GM12873 (cell line): ENCODE measurements around the gene MS4A13.

Experiments
- CTCF ChIP-seq: IDR thresholded peaks from 2 replicates; pipeline ENCODE4 v1.5.1; 2012; ENCODE audit warnings: low read depth, mild to moderate bottlenecking, moderate library complexity, low read length, control low read depth; ENCODE audit not compliant: insufficient read depth; ENCODE audit errors: missing control alignments

MS4A13 gene

DNA sequence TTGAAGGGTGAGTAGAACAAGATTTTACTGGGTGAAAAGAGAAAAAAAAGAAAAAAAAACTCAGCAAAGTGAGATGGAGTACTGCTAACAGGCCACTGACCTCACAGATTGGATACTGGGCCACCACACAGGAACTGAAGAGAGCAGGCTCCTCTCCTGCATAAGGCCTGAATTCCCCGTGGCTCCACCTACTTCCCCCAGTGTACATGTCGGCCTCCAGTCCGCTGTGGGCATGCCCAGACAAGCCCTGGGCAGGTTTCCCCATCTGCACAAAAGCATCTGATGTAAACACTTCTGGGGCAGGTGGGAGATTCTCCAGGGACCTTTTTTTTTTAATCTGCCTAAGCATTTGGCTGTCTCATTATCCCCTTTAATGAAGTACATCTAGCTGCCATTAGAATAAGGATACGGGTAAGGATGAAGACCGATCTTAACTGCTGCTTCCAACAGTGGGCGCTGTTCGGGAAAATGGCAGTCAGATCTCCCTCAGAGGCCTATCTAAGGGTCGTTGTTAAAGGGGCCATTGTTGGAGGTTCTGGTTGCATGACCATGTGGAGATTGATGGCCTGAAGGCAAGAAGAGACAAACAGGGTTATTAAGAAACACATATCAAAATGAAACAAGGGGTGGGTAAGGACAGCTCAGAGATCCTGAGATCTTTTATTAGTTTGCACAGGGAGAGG lies 48.5 kb downstream of the MS4A13 start:
- TF ChIP-seq CTCF = peak; percentile 24

DNA sequence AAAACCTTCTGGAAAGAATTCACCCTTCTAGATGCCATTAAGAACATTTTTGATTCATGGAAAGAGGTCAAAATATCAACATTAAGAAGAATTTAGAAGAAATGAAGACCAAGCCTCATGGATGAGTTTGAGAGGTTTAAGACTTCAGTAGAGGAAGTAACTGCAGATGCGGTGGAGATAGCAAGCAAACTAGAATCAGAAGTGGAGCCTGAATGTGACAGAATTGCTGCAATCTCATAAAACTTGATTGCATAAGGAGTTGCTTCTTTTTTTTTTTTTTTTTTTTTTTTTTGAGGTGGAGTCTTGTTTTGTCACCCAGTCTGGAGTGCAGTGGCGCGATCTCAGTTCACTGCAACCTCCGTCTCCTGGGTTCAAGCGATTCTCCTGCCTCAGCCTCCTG lies 51.6 kb downstream of the MS4A13 start:
- no peak for TF ChIP-seq CTCF

DNA sequence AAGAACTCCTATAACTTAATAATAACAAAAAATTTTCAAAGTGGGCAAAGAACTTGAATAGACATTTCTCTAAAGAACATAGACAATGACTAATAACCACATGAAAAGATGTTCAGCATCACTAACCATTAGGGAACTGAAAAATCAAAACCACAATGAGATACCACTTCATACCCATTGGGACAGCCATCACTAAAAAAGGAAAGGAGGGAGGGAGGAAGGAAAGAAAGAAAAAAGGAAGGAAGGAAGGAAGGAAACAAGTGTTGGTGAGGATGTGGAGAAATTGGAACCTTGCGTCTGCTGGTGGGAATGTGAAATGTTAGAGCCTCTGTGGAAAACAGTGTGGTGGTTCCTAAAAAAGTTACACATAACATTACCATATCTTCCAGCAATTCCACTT lies 55.8 kb downstream of the MS4A13 start:
- TF ChIP-seq CTCF = no peak

- TF ChIP-seq CTCF = peak; percentile 36
These were observed 74.4 kb downstream of the MS4A13 start for GRCh38 chr11:60589611-60590010.
